Liver (tissue), 9 donors: ENCODE data around the gene RPTOR. TPM values are rescaled to one million over a fixed set of nuclear protein-coding genes. Genes with fewer than 3 reads are reported as not detected.

ENCODE experiments used
- DNase-seq: peaks from one replicate; pipeline ENCODE4 v3.0.0-alpha.2; 2017; ENCODE audit warnings: low spot score
- H3K27ac ChIP-seq, 2 donors: one replicate each; pipeline ENCODE4 v1.7.0; 2013; ENCODE audit warnings: inconsistent platforms in 2 of 2, low read length in 2 of 2, control low read depth in 1 of 2, low read depth in 1 of 2, mild to moderate bottlenecking in 1 of 2
- H3K27me3 ChIP-seq, 4 donors: one replicate each; pipeline versions ENCODE4 v1.6.1 to v1.7.0; 2013; ENCODE audit warnings: low read length in 3 of 4, inconsistent platforms in 1 of 4, mild to moderate bottlenecking in 1 of 4, moderate library complexity in 1 of 4; ENCODE audit not compliant: control insufficient read depth in 4 of 4, insufficient read depth in 4 of 4
- H3K36me3 ChIP-seq, 4 donors: one replicate each; pipeline versions ENCODE4 v1.6.1 to v1.7.0; 2013; ENCODE audit warnings: low read length in 3 of 4, mild to moderate bottlenecking in 3 of 4, low read depth in 1 of 4, moderate library complexity in 1 of 4; ENCODE audit not compliant: control insufficient read depth in 4 of 4, insufficient read depth in 3 of 4
- H3K4me1 ChIP-seq, 4 donors: one replicate each; pipeline versions ENCODE4 v1.6.1 to v1.7.0; 2013; ENCODE audit warnings: low read length in 3 of 4, mild to moderate bottlenecking in 3 of 4, moderate library complexity in 1 of 4; ENCODE audit not compliant: control insufficient read depth in 4 of 4, insufficient read depth in 4 of 4
- H3K4me3 ChIP-seq, 3 donors: one replicate each; pipeline versions ENCODE4 v1.6.1 to v1.7.0; 2013; ENCODE audit warnings: low read length in 3 of 3, control low read depth in 1 of 3, low read depth in 1 of 3, mild to moderate bottlenecking in 1 of 3
- H3K9ac ChIP-seq, 2 donors: one replicate each; pipeline ENCODE4 v1.7.0; 2013; ENCODE audit warnings: low read length in 2 of 2, mild to moderate bottlenecking in 2 of 2, moderate library complexity in 2 of 2, control low read depth in 1 of 2, low read depth in 1 of 2
- H3K9me3 ChIP-seq, 4 donors: one replicate each; pipeline versions ENCODE4 v1.6.1 to v1.7.0; 2013; ENCODE audit warnings: low read length in 3 of 4; ENCODE audit not compliant: control insufficient read depth in 4 of 4
- ATF3 ChIP-seq: IDR thresholded peaks from 2 replicates; pipeline ENCODE4 v1.6.1; 2016; ENCODE audit warnings: antibody characterized with exemption
- FOXA1 ChIP-seq: IDR thresholded peaks from 2 replicates; pipeline ENCODE4 v1.6.1; 2016; ENCODE audit warnings: antibody characterized with exemption
- FOXA2 ChIP-seq: IDR thresholded peaks from 2 replicates; pipeline ENCODE4 v1.6.1; 2016; ENCODE audit warnings: antibody characterized with exemption
- GABPA ChIP-seq, 2 donors: IDR thresholded peaks in 1 of 2; conservative IDR thresholded peaks in 1 of 2; 2 replicates each; pipeline ENCODE4 v1.6.1; 2016; ENCODE audit warnings: antibody characterized with exemption in 2 of 2, mild to moderate bottlenecking in 1 of 2, moderate library complexity in 1 of 2
- HNF4A ChIP-seq, 2 donors: conservative IDR thresholded peaks; 2 replicates each; pipeline ENCODE4 v1.6.1; 2016; ENCODE audit warnings: antibody characterized with exemption in 2 of 2, mild to moderate bottlenecking in 2 of 2
- HNF4G ChIP-seq: IDR thresholded peaks from 2 replicates; pipeline ENCODE4 v1.6.1; 2016; ENCODE audit warnings: antibody characterized with exemption
- MAX ChIP-seq: IDR thresholded peaks from 2 replicates; pipeline ENCODE4 v1.6.1; 2016; ENCODE audit warnings: antibody characterized with exemption
- REST ChIP-seq: IDR thresholded peaks from 2 replicates; pipeline ENCODE4 v1.6.1; 2016; ENCODE audit warnings: antibody characterized with exemption, mild to moderate bottlenecking
- RXRA ChIP-seq, 2 donors: IDR thresholded peaks; 2 replicates each; pipeline ENCODE4 v1.6.1; 2017 to 2018; ENCODE audit warnings: antibody characterized with exemption in 2 of 2, mild to moderate bottlenecking in 1 of 2
- SP1 ChIP-seq: IDR thresholded peaks from 2 replicates; pipeline ENCODE4 v1.6.1; 2018; ENCODE audit warnings: antibody characterized with exemption, mild to moderate bottlenecking
- YY1 ChIP-seq: IDR thresholded peaks from 2 replicates; pipeline ENCODE4 v1.6.1; 2016; ENCODE audit warnings: antibody characterized with exemption, mild to moderate bottlenecking
- ZBTB33 ChIP-seq: IDR thresholded peaks from 2 replicates; pipeline ENCODE4 v1.6.1; 2016; ENCODE audit warnings: antibody characterized with exemption
- WGBS: extraction: QIAGEN DNeasy Blood & Tissue Kit; methylation state at CpG from one replicate; pipeline ENCODE4 v1.1.7; 2013; 5-methylcytosine and 5-hydroxymethylcytosine counted together
- polyA plus RNA-seq, 2 donors: library from polyadenylated mRNA; stranded (reverse) in 1 of 2; unstranded in 1 of 2; fragments of 200-250 nt in 1 of 2; fragments of >200 nt in 1 of 2; fragmentation: Nextera tagmentation in 1 of 2; extraction: Ambion mirVana in 1 of 2; gene quantifications; one replicate each; pipeline versions ENCODE4 v1.2.1 to v1.2.3, GENCODE V29; 2013 to 2015
- total RNA-seq, 2 donors: library from RNA; depleted of rRNA; stranded (reverse); fragments of >200 nt; gene quantifications; one replicate each; pipeline ENCODE4 v1.2.3, GENCODE V29; 2014
- donor health status: healthy.
- donor health status: healthy.
- donor health status: healthy.
- donor health status: healthy.
- donor health status: healthy.

The RPTOR gene
- total and polyA plus RNA-seq, 4 donors, result 4.8 to 25.4 (median 11.6) TPM

GRCh38 chr17:80759377-80759673 lies 214.7 kb downstream of the RPTOR start:
- DNase-seq, result no peak
- Histone ChIP-seq H3K4me3 (no peak overlapping the region), H3K27me3 (no peaks in the 10 kb centered on the region), H3K4me1 (no peaks in the 10 kb centered on the region), H3K9me3 (no peaks in the 10 kb centered on the region), H3K36me3 (peaks cover under 1 to 17% (median 5%) of the 10 kb centered on the region in 4 donors), H3K27ac (no peak overlapping the region), H3K9ac (no peak overlapping the region)
- no peak for TF ChIP-seq GABPA (IDR thresholded peaks at IDR 0.05 in 1 of 2, conservative IDR thresholded peaks at IDR 0.05 in 1 of 2)
- TF ChIP-seq SP1, result no peak
- no peak for TF ChIP-seq HNF4G
- no peak for TF ChIP-seq ZBTB33
- no peak for TF ChIP-seq YY1
- TF ChIP-seq FOXA2, result no peak
- TF ChIP-seq REST, result peak; percentile 41
- 95% methylated on average over 2 of the region's 2 CpGs for WGBS

- H3K4me3 ChIP-seq, result no peak overlapping the region
- no peak for DNase-seq
- TF ChIP-seq FOXA1 (no peak), HNF4A (conservative IDR thresholded peaks at IDR 0.05) (no peak), FOXA2 (no peak), ATF3 (no peak), SP1 (no peak), REST (no peak), HNF4G (no peak), RXRA (IDR thresholded peaks at IDR 0.05) (no peak), MAX (no peak)
- H3K36me3 ChIP-seq, result peaks cover 0 to 10% (median 1%) of the 10 kb centered on the region in 4 donors
- no peak overlapping the region for H3K9ac ChIP-seq
- H3K27me3 ChIP-seq, result no peaks in the 10 kb centered on the region
- no peak overlapping the region for H3K27ac ChIP-seq
- no peaks in the 10 kb centered on the region for H3K4me1 ChIP-seq
- WGBS, result 62% methylated on average over 12 of the region's 12 CpGs
- no peaks in the 10 kb centered on the region for H3K9me3 ChIP-seq
Observed at GRCh38 chr17:80760511-80760911, 215.9 kb downstream of the RPTOR start.
